ENCODE measurements around the gene TPRX2. TPM values are rescaled to one million over a fixed set of nuclear protein-coding genes. Genes with fewer than 3 reads are reported as not detected.
"Not testable (repeated sequence)": the region's sequence is repeated elsewhere in the genome, so short reads cannot be mapped to it uniquely, and the experiment has no call there.

The TPRX2 gene
- total RNA-seq, 1 donor from 2014 or later = not detected

DNA sequence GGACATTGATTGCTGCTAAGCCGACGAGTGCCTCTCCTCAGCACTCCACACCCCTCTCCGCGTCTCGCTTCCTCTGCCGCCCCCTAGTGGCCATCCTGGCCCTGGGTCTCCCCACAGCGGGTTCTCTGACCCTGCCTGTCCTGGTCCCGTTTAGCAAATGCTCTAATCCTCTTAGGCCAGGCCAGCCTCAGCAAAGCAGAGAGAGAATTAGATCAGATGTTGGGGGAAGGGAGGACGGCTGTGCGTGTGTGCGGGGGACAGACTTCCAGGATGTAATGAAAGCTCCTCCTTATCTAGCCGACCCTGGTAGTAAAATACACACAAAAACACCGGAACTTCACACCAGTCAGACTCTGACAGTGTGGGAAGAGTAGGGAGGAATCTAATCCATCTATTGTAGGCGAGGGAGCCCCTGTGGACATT lies 4.5 kb downstream of the TPRX2 start:
- peak; percentile 82 for DNase-seq

DNA sequence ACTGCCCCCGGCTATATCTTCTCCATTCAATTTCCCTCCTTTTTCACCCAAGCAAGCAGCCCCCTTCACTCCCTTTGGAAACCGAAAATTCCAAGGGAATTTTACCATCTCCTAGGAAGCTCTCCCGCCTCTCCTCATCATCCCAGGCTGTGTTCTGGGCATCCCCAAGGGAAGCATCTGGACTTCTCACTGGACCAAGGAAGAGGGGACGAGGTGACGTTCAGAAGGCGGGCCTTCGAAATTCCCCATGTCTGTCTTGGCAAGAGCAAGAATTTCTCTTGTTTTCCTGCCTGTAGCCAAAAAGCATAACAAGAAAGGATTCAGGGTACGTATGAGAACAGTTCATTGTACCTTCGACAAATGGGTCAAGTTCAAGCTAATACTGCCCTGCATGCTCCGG lies 6.1 kb downstream of the TPRX2 start:
- no peak for DNase-seq

DNA sequence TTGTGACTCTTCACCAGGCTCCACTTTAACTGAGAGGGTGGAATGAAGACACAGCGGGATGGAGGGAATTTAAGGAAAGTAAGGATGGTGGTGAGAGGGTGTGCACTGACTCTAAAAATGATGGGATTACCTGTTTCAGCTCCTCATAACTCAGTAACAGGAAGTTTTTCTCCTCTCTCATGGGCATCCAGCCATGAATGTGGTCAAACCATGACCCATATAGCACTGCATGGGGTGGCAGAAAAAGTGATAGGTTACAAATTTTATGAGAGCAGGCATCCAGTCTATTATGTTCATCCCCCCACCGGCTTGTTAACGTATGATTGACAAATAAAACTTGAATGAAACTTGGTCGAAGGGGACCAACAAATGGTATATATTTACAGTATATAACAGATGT lies 19.9 kb downstream of the TPRX2 start:
- no peak for DNase-seq

DNA sequence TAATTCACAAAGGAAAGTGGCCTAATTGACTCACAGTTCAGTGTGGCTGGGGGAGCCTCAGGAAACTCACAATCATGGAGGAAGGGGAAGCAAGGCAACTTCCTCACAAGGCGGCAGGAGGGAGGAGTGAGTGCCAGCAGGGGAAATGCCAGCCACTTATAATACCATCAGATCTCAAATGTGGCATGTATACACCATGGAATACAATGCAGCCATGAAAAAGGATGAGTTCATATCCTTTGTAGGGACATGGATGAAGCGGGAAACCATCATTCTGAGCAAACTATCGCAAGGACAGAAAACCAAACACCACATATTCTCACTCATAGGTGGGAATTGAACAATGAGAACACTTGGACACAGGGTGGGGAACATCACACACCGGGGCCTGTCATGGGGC lies 20.4 kb downstream of the TPRX2 start:
- not testable (repeated sequence) for DNase-seq

DNA sequence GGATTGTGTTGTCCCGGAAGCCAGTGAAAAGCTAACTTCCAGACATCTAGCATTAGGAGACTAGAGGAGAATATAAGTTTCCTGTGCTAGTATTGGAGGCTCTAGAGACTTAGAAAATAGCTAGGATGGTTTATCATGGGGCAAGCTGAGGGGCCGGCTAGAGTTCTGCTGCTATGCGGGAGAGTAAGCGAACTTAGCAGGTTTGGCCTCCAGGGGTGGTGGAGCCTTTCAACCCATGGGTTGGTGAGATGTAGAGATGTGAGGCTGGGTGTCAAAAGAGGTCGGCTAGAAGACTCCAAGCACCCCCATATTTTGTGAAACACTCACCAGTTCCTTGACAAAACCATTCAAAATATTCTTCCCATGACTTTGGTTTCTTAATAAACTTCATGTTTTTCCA lies 22.7 kb downstream of the TPRX2 start:
- DNase-seq = no peak

DNA sequence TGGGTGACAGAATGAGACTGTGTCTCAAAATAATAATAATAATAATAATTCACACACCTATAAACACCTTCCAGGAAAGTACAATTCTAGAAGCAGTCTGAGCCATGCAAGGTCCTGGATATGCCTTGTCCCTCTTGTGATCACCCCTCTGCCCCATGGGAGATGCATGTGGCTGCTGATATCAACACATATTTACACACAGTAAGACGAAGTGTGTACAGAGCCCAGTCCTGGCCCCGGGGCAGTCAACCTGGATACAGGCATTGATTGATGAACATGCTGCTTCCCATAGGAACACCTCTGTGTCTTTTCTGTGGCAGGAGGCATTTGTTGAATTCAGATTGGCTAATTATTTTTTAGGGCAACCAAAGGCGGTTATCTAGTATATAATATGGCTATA lies 23.9 kb downstream of the TPRX2 start:
- DNase-seq = no peak

DNA sequence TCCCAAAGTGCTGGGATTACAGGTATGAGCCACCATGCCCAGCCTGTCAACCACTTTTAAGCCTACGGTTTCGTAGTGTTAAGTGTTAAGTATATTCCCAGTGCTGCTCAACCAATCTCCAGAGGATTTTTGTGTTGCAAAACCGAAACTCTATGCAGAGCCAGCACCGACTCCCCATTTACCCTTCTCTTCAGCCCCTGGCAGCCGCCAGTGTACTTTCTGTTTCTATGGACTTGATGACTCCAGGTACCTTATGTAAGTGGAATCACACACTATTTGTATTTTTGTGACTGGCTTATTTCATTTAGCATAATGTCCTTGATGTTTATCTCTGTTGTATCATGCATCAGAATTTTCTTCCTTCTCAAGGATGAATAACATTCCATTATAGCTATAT lies 26.0 kb downstream of the TPRX2 start:
- no peak for DNase-seq

DNA sequence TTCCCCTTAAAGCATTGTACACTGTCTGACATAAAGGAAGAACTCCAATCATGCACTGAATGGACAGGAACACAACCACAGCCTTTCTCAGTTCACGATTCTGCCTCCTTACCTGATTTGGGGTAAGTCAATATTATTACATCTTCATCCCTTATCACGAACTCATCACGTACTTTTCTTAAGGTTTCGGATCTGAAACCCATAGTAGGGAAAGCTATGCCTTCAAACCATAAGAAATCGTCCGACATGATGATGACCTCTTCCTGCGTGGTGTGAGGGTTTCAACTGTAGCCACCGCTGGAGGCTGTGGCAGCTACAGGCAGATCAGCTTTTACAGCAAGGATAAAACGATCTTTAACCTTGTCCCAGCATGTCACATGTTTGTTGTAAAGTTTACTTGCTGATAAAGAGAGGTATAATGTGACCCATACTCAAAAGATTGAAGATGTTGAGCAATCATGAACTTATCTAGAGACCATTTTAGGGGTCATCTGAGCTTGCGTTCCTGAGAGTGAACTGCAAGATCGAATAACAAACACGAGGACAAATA lies 27.1 kb downstream of the TPRX2 start, which contains the start of gene SULT2A1:
TSS of gene SULT2A1 (minus strand) at position 306 of the 550 bp plus-strand sequence. CDS start at position 248, 58 bp downstream.
- DNase-seq = no peak

DNA sequence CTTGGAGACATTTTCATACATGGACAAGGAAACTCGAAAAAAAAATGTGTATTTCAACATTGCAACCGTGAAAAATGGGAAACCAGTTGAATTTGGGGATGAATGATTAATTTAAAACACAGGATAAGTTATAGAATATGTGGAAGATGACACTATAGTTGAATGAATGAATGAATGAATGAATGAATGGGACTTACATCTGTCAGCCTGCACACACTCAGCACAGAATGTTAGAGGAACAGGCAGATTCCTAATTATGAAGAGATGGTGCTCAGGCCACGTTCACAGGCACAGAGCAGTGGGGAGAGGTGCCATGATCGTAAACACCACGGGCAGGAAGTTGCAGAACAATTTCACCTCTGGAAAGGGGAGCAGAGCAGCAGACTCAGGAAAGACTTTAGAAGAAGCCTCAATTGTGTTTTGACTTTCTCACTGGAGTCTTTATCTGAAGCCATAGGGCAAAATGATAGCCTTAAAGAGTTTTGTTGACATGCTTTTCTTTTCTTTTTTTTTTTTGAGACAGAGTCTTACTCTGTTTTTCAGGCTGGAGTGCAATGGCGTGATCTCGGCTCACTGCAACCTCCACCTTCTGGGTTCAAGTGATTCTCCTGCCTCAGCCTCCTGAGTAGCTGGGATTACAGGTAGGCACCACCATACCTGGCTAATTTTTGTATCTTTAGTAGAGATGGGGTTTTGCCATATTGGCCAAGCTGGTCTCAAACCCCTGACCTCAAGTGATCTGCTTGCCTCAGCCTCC lies 32.0 kb downstream of the TPRX2 start:
- DNase-seq = no peak

DNA sequence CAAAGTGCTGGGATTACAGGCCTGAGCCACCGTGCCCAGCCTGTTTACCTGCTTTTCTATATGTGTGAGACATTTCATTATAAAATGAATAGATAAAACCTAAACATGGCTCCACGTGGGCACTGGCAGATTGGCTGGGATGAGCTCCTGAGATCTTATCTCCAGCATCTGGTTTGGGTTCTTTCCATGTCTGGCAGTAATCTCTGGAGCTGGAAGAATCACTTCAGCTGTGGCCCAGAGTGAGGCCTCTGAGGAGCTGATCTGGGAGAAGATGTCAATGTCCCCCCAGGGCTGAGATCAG lies 32.5 kb downstream of the TPRX2 start:
- DNase-seq = no peak

DNA sequence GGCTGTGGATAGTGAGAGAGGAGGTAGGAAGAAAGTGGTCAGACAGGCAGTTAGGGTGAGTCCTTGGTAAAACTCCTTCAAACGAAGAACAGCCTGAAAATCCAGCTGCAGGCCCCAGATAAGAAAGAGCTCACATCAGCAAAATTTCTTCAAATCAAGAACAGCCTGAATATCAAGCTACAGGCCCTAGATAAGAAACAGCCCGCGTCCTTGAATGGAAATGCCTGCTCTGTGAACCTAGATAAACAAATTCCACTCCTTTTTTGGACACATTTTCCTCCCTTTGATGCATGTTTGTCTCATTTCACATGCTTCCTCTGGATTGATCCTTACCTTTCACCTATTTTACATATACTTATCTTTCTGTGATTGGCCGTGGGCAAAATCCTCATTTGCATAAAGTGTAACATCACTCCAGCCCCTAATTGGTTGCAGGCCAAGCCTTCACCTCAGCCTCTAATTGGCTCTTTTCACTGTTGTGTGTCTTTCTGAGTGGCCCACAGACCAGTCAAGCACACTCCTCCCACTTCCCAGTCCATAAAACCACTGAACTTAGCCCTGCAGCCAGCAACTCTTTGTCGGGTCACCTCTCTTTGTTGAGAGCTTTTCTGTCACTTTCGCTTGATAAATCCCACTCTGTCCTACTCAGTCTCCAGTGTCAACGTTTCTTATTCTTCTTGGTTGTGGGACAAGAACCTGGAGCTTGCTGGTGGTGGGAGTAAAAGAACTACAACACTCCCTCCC lies 33.1 kb downstream of the TPRX2 start:
- DNase-seq = no peak

DNA sequence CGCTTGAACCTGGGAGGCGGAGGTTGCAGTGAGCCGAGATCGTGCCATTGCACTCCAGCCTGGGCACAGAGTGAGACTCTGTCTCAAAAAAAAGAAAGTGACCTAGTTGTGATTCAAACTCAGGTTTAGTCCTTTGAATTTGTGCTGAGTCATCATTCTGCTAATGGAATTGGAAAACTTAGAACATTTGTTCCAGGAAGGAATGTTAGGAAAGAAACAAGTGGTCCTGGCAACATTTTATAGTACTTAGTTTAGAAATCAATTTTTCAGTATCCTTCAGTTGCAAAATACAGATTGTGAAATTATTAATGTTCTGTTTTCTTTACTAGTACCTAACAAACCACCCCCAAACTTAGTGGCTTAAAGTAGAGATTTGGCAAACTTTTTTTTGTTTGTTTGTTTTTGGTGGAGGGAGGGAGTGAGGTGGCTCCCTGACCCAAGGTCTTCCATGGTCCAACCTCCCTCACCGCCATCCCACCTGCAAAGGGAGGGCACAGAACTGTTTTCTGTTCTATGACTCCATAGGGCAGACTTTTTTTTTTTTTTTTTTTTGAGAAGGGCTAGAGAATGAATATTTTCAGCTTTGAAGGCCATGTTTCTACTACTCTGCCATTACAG lies 36.2 kb downstream of the TPRX2 start:
- no peak for DNase-seq

DNA sequence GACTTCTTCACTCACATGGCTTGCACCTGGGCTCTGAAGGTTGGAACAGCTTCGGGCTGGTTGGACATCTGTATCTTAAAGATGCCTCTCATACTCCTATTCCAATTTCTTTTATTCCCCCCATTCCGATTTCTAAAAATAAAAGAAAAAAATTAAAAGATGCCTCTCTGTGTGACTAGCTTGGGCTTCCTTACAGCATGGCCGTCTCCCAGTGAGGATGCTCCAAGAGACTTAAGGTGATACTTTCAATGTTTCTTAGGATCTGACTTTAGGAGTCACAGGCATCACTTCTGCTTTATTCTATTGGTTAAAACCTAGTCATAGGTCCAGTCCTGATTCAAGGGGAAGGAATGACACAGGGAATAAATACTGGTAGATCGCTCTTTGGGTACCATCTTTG lies 37.0 kb downstream of the TPRX2 start:
- DNase-seq = no peak

DNA sequence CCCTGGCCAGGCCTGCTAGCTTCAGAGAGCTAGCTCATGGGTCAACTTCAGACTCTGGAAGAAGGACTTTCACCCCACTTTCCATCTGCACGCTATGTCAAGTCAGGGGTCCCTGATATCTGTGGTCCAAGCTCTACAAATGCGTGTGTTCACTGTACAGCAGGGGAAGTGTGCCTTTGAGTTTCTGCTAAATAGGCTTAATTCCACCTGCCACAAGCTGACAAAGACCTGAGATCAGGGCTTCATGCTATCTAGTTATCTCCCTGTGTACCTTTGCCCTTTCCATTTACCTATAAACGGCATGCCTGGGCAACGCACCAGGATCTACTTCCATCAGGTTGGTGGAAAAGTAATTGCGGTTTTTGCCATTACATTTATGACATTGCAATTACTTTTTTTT lies 37.7 kb downstream of the TPRX2 start:
- DNase-seq = no peak

DNA sequence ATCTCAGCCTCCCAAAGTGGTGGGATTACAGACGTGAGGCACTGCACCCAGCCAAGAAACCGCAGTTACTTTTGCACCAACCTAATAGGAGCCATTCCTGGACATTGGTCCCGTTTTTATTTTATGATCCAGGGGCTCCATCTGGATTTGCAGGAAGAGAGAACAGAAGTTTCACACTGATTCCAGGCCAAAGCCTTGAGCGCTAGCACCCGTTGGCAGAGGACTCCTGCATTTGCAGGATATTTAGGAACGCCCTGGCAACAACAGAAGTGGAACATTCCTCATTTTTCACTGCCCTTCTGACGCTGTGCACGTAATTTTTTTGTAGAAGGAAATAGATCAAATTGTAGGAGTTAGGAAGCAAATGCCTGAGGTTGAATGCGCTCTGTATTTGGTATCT lies 38.8 kb downstream of the TPRX2 start:
- DNase-seq = no peak

DNA sequence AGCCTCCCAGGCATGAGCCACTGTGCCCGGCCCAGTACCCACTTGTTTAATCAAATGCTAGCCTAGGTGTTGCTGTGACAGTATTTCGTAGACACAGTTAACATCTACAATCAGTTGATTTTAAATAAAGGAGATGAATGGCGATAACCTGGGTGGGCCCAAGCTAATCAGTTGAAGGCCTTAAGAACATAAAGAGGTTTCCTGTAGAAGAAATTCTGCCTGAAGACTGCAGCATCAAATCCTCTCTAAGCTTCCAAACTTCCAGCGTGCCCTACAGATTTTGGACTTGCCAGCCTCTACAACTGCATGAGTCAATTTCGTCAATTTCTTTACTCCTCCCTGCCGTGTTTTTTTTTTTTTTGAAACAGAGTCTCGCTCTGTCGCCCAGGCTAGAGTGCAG lies 40.3 kb downstream of the TPRX2 start:
- no peak for DNase-seq

DNA sequence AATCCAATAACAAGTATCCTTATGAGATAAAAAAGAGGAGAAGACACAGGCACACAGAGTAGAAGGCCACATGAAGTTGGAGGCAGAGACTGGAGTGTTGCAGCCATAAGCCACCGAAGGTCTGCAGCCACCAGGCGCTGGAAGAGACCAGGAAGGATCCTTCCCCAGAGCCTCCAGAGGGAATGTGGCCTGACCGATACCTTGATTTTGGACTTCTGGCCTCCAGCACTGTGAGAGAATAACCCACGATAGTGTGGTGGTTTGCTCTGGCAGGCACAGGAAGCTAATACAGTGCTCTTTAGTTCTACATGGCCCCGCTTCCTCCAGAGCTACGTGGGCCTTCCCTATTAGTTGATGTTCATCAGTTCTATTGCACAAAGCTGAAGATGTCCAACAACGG lies 42.3 kb downstream of the TPRX2 start:
- no peak for DNase-seq

DNA sequence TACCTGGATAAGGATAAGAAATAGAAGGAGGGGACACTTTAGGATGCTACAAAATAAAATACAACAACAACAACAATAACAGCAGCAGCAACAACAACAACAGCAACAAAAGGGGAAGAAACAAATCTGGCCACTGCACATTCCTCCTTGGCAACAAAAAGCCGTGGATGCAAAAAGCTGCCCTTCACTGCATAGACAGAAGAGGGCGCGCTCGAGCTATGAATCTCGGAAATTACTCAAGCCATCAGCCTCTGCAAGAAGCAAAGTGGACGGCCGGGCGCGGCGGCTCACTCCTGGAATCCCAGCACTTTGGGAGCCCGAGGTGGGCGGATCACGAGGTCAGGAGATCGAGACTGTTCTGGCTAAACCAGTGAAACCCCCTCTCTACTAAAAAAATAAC lies 50.3 kb downstream of the TPRX2 start:
- not testable (repeated sequence) for DNase-seq

DNA sequence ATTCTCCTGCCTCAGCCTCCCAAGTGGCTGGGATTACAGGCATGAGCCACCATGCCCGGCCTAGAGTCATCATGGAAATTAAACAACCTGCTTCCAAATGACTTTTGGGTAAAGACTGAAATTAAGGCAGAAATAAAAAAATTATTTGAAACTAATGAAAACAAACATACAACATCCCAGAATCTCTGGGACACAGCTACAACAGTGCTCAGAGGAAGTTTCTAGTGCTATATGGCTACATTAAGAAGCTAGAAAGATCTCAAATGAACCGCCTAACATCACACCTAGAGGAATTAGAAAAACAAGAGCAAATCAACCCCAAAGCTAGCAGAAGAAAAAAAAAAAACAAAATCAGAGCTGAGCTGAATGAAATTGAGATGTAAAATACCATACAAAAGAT lies 51.2 kb downstream of the TPRX2 start:
- not testable (repeated sequence) for DNase-seq
